ENCODE measurements around the gene RARA.

Gene RARA

DNA sequence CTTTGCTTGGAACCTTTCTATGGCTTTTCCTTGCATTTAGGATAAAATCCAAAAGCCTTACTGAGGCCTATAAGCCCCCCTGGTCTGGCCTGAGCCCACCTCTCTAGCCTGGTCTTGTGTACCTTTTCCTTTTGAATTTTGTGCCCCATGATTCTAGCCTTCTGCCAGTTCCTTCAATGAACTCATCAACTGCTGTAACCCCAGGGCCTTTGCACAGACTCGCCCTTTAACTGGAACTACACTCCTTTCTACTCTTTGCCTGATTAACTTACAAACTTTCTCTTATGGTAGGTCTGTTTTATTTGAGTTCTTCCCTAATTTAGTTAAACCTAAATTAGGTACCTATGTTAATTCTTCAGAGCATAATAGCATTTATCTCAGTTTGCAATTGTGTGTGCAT lies 31.3 kb downstream of the RARA start:
- H3K27me3 ChIP-seq (ENCODE audit: insufficient read depth, low read length, poor library complexity, severe bottlenecking) = no peaks in the 10 kb centered on the region
- H3K9me2 ChIP-seq (replicated peaks; ENCODE audit: low read depth, low read length) = no peaks in the 10 kb centered on the region
- peak overlapping the region; percentile 75 for H3K9ac ChIP-seq (ENCODE audit: low read depth, low read length, poor library complexity, severe bottlenecking)
- peaks cover 67% of the 10 kb centered on the region for H3K4me1 ChIP-seq (ENCODE audit: insufficient read depth, low read length, poor library complexity, severe bottlenecking)
- 0 out of 2 replicates have a peak, but pooled peaks cover 9% of the 10 kb centered on the region for H3F3A ChIP-seq (ENCODE audit: low read depth)
- H3K9me3 ChIP-seq (ENCODE audit: insufficient read depth, low read depth, low read length) = no peaks in the 10 kb centered on the region
- peak overlapping the region; percentile 84 for H3K4me2 ChIP-seq (ENCODE audit: low read depth, low read length, poor library complexity, severe bottlenecking)
- peaks cover 80% of the 10 kb centered on the region for H3K79me2 ChIP-seq (ENCODE audit: insufficient read depth, low read length)
- H2AFZ ChIP-seq (ENCODE audit: low read length) = no peak overlapping the region
- peak overlapping the region; percentile 74 for H3K4me3 ChIP-seq (ENCODE audit: low read length, poor library complexity, severe bottlenecking)
- no peak for TF ChIP-seq EZH2phosphoT487 (IDR thresholded peaks at IDR 0.05; ENCODE audit: borderline replicate concordance)
- TF ChIP-seq, protein P1, sequence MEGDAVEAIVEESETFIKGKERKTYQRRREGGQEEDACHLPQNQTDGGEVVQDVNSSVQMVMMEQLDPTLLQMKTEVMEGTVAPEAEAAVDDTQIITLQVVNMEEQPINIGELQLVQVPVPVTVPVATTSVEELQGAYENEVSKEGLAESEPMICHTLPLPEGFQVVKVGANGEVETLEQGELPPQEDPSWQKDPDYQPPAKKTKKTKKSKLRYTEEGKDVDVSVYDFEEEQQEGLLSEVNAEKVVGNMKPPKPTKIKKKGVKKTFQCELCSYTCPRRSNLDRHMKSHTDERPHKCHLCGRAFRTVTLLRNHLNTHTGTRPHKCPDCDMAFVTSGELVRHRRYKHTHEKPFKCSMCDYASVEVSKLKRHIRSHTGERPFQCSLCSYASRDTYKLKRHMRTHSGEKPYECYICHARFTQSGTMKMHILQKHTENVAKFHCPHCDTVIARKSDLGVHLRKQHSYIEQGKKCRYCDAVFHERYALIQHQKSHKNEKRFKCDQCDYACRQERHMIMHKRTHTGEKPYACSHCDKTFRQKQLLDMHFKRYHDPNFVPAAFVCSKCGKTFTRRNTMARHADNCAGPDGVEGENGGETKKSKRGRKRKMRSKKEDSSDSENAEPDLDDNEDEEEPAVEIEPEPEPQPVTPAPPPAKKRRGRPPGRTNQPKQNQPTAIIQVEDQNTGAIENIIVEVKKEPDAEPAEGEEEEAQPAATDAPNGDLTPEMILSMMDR (conservative IDR thresholded peaks at IDR 0.05; ENCODE audit: low read length) = no peak
- H4K20me1 ChIP-seq (ENCODE audit: insufficient read depth, low read length, poor library complexity, severe bottlenecking) = no peaks in the 10 kb centered on the region
- H3K36me3 ChIP-seq (ENCODE audit: insufficient read depth, low read length) = no peaks in the 10 kb centered on the region

DNA sequence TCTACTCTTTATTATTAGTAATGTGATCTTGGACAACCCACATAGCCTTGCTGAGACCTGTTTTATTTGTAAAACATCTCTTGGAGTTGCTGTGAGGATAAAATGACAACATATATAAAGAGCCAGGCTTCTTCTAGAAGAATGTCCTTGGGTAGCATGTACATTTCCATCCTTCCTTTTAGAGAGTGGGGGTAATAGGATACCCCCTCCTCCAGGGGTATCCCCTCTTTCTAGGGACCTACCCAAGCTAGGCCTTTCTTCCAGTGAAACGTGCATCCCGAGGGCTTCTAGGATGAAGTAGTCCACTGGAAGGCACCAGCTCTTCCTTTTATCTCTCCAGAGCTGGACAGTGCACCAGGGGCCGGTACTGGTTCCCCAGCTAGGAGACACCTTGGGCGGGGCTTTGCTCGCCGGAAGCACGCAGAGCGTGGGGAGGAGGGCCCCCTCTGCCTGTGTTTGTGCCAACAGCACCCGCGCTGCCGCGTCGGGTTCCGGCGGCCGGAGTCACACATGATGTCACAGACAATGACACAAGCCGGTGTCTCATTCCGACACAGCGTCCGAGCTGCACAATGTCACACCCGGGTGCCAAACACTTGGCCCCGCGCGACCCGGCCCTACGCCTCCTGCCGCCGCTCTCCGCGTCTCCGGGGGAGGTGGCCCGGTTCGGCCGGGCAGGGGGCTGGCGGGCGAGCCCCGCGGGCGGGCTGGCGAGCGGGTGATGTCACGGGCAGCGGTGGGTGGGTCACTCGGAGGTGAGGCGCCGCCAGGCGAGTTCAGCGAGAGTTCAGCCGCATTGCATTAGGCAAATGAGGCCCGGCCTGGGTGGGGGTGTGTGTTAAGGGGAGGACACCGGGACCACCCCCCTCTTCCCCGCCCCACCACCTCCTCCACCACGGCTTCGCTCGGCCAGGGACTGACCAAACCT lies 32.2 kb downstream of the RARA start:
- no peaks in the 10 kb centered on the region for H3K36me3 ChIP-seq (ENCODE audit: insufficient read depth, low read length)
- H3K27me3 ChIP-seq (ENCODE audit: insufficient read depth, low read length, poor library complexity, severe bottlenecking) = no peaks in the 10 kb centered on the region
- TF ChIP-seq, protein P1 (conservative IDR thresholded peaks at IDR 0.05; ENCODE audit: low read length) = no peak
- no peak for TF ChIP-seq EZH2phosphoT487 (IDR thresholded peaks at IDR 0.05; ENCODE audit: borderline replicate concordance)
- H3K9ac ChIP-seq (ENCODE audit: low read depth, low read length, poor library complexity, severe bottlenecking) = peak overlapping the region; percentile 75
- no peaks in the 10 kb centered on the region for H3K9me2 ChIP-seq (replicated peaks; ENCODE audit: low read depth, low read length)
- H3K79me2 ChIP-seq (ENCODE audit: insufficient read depth, low read length) = peaks cover 82% of the 10 kb centered on the region
- peak overlapping the region; percentile 74 for H3K4me3 ChIP-seq (ENCODE audit: low read length, poor library complexity, severe bottlenecking)
- peaks cover 75% of the 10 kb centered on the region for H3K4me1 ChIP-seq (ENCODE audit: insufficient read depth, low read length, poor library complexity, severe bottlenecking)
- no peak overlapping the region; the same call in 1 of the 2 replicates for H2AFZ ChIP-seq (ENCODE audit: low read length)
- H3K9me3 ChIP-seq (ENCODE audit: insufficient read depth, low read depth, low read length) = no peaks in the 10 kb centered on the region
- peak overlapping the region; percentile 84 for H3K4me2 ChIP-seq (ENCODE audit: low read depth, low read length, poor library complexity, severe bottlenecking)
- no peaks in the 10 kb centered on the region for H4K20me1 ChIP-seq (ENCODE audit: insufficient read depth, low read length, poor library complexity, severe bottlenecking)
- 0 out of 2 replicates have a peak, but pooled peaks cover 9% of the 10 kb centered on the region for H3F3A ChIP-seq (ENCODE audit: low read depth)

DNA sequence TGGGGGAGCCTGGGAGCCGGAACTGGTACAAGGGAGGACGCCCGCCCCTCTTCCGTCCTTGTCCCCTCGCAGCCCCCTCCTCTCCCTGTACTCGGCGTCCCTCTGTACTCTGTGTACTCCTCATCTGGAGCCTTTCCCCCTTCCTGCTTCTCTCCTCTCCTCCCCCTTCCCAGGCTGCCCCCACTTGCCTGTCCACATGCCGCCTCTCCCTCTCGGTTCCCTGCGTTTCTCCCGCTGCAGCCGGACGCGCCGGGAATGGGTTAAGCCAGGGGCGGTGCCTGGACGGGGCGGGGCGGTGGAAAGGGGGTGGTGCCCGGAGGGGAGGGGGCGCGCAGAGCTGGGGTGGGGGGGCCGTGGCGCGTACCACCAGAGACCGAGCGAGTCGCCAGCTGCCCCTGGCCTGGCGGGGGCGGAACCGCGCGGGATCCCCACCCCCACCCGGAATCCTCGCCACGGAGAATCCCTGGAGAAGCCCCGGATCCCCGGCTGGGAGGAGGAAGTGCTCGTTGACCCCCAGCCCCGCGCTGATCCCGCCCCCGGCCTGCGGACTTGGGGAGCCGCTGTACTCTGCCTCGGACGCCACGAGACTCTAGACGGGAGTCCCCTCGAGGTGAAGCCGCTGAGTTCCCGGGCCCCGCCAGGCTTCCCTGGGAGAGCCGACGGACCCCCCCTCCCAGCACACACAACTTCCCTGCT lies 33.0 kb downstream of the RARA start:
- peak overlapping the region; percentile 84 for H3K4me2 ChIP-seq (ENCODE audit: low read depth, low read length, poor library complexity, severe bottlenecking)
- H3F3A ChIP-seq (ENCODE audit: low read depth) = 0 out of 2 replicates have a peak, but pooled peaks cover 9% of the 10 kb centered on the region
- peak overlapping the region; percentile 74 for H3K4me3 ChIP-seq (ENCODE audit: low read length, poor library complexity, severe bottlenecking)
- no peaks in the 10 kb centered on the region for H3K9me3 ChIP-seq (ENCODE audit: insufficient read depth, low read depth, low read length)
- no peaks in the 10 kb centered on the region for H4K20me1 ChIP-seq (ENCODE audit: insufficient read depth, low read length, poor library complexity, severe bottlenecking)
- H3K36me3 ChIP-seq (ENCODE audit: insufficient read depth, low read length) = no peaks in the 10 kb centered on the region
- no peaks in the 10 kb centered on the region for H3K27me3 ChIP-seq (ENCODE audit: insufficient read depth, low read length, poor library complexity, severe bottlenecking)
- H3K9me2 ChIP-seq (replicated peaks; ENCODE audit: low read depth, low read length) = no peaks in the 10 kb centered on the region
- peaks cover 82% of the 10 kb centered on the region for H3K4me1 ChIP-seq (ENCODE audit: insufficient read depth, low read length, poor library complexity, severe bottlenecking)
- peaks cover 86% of the 10 kb centered on the region for H3K79me2 ChIP-seq (ENCODE audit: insufficient read depth, low read length)
- H2AFZ ChIP-seq (ENCODE audit: low read length) = no peak overlapping the region; the same call in 1 of the 2 replicates
- TF ChIP-seq EZH2phosphoT487 (IDR thresholded peaks at IDR 0.05; ENCODE audit: borderline replicate concordance) = no peak
- TF ChIP-seq, protein P1 (conservative IDR thresholded peaks at IDR 0.05; ENCODE audit: low read length) = no peak
- peak overlapping the region; percentile 75 for H3K9ac ChIP-seq (ENCODE audit: low read depth, low read length, poor library complexity, severe bottlenecking)
